CD4-positive, CD25-positive, alpha-beta regulatory T cell (primary cell): ENCODE results near the gene CALR. TPM values are rescaled to one million over a fixed set of nuclear protein-coding genes. Genes with fewer than 3 reads are reported as not detected.

Source experiments
- ATAC-seq, 2 donors: fragments of 150-1000 bp; cut with Tn5 transposase; one replicate each; pipeline ENCODE4 v1.10.0; 2021; ENCODE audit warnings: low read depth in 2 of 2, moderate number of reproducible peaks in 2 of 2, moderate library complexity in 1 of 2
- DNase-seq, 3 donors: peaks; one replicate each; pipeline versions ENCODE4 v3.0.0 to v3.0.0-alpha.2; 2012 to 2022; ENCODE audit warnings: mixed read lengths in 1 of 3
- H3K27ac ChIP-seq: one replicate; pipeline ENCODE4 v1.7.0; 2013; ENCODE audit warnings: mild to moderate bottlenecking, low read length; ENCODE audit not compliant: insufficient read depth, poor library complexity, severe bottlenecking
- H3K27me3 ChIP-seq: one replicate; pipeline ENCODE4 v1.7.0; 2013; ENCODE audit warnings: low read length; ENCODE audit not compliant: control insufficient read depth, insufficient read depth
- H3K36me3 ChIP-seq: one replicate; pipeline ENCODE4 v1.7.0; 2013; ENCODE audit warnings: mild to moderate bottlenecking, low read length, moderate library complexity; ENCODE audit not compliant: control insufficient read depth, insufficient read depth
- H3K4me1 ChIP-seq: 2 replicates; pipeline ENCODE4 v1.7.0; 2013; ENCODE audit warnings: mild to moderate bottlenecking, low read length; ENCODE audit not compliant: insufficient read depth, control insufficient read depth, poor library complexity, severe bottlenecking
- H3K4me3 ChIP-seq: one replicate; pipeline ENCODE4 v1.7.0; 2013; ENCODE audit warnings: low read depth, mild to moderate bottlenecking, low read length, moderate library complexity
- H3K9me3 ChIP-seq, 2 experiments: 1 replicate in 1 of 2; 2 replicates in 1 of 2; pipeline ENCODE4 v1.7.0; 2013; ENCODE audit warnings: low read length in 2 of 2, mild to moderate bottlenecking in 1 of 2, moderate library complexity in 1 of 2; ENCODE audit not compliant: control insufficient read depth in 2 of 2
- H3K27ac Mint-ChIP-seq, 3 donors: one replicate each; pipeline ENCODE4 v1.8.0; 2020 to 2022; ENCODE audit warnings: mild to moderate bottlenecking in 3 of 3, mixed read lengths in 3 of 3, moderate library complexity in 2 of 3
- H3K27me3 Mint-ChIP-seq: one replicate; pipeline ENCODE4 v1.8.0; 2022; ENCODE audit warnings: mild to moderate bottlenecking, mixed read lengths
- H3K36me3 Mint-ChIP-seq: one replicate; pipeline ENCODE4 v1.8.0; 2020; ENCODE audit warnings: mixed read lengths
- H3K4me1 Mint-ChIP-seq, 4 donors: one replicate each; pipeline ENCODE4 v1.8.0; 2020 to 2022; ENCODE audit warnings: mixed read lengths in 4 of 4, mild to moderate bottlenecking in 1 of 4
- H3K4me3 Mint-ChIP-seq, 4 donors: one replicate each; pipeline ENCODE4 v1.8.0; 2020 to 2022; ENCODE audit warnings: mild to moderate bottlenecking in 4 of 4, mixed read lengths in 4 of 4, moderate library complexity in 3 of 4
- H3K9me3 Mint-ChIP-seq, 7 donors: one replicate each; pipeline ENCODE4 v1.8.0; 2020 to 2022; ENCODE audit warnings: mixed read lengths in 7 of 7, mild to moderate bottlenecking in 3 of 7, moderate library complexity in 2 of 7
- polyA plus RNA-seq, 4 donors: library from polyadenylated mRNA; unstranded; fragments of 300-500 nt; fragmentation: Illumina TruSeq; gene quantifications; one replicate each; pipeline ENCODE4 v1.2.3, GENCODE V29; 2021
- total RNA-seq: library from RNA; stranded (reverse); gene quantifications from one replicate; pipeline ENCODE4 v1.2.3, GENCODE V29; 2022

The CALR gene
- total and polyA plus RNA-seq, 5 donors from 2014 or later, result 113 to 484 (median 152) TPM

- no peak for DNase-seq
- Histone ChIP-seq H3K27ac (no peak overlapping the region), H3K9me3 (no peaks in the 10 kb centered on the region), H3K4me3 (no peak overlapping the region), H3K4me1 (peaks cover 12% of the 10 kb centered on the region), H3K27me3 (no peaks in the 10 kb centered on the region), H3K36me3 (no peaks in the 10 kb centered on the region)
- no peak overlapping the region for H3K4me3 Mint-ChIP-seq
- H3K4me1 Mint-ChIP-seq, result peaks cover 0 to 4% (median 0%) of the 10 kb centered on the region in 4 donors
- no peaks in the 10 kb centered on the region for H3K9me3 Mint-ChIP-seq
- H3K27me3 Mint-ChIP-seq, result peaks cover 9% of the 10 kb centered on the region
- H3K36me3 Mint-ChIP-seq, result no peaks in the 10 kb centered on the region
- no peak overlapping the region for H3K27ac Mint-ChIP-seq
- ATAC-seq, result no peak
These were observed 49.4 kb downstream of the CALR start for GRCh38 chr19:12987781-12988180.

DNA sequence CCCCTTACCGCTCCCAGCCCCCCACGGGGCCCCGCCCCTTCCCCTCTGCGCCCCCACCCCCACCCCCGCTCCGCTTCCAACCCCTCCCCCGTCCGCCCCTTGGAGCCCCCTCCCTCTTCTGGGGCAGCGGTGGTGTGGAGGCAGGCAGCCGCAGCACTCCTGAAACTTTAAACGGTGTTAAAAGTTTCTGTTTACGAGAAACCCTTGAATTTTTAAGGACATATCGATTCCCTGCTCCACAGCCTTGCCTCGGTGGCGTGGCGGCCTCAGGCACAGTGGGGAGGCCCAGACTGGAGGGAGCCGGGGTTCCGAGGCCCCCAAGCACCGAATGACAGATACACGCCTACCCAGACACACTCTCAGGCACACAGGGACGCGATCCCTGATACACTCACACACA lies 52.0 kb downstream of the CALR start:
- no peaks in the 10 kb centered on the region for H3K9me3 ChIP-seq
- H3K27ac Mint-ChIP-seq, result no peak overlapping the region
- no peak overlapping the region for H3K4me3 ChIP-seq
- ATAC-seq, result no peak
- DNase-seq, result no peak
- peaks cover 0 to 3% (median 0%) of the 10 kb centered on the region in 7 donors for H3K9me3 Mint-ChIP-seq
- no peaks in the 10 kb centered on the region for H3K36me3 ChIP-seq
- H3K4me3 Mint-ChIP-seq, result no peak overlapping the region
- H3K36me3 Mint-ChIP-seq, result no peaks in the 10 kb centered on the region
- H3K4me1 Mint-ChIP-seq, result peaks cover 0 to 10% (median 3%) of the 10 kb centered on the region in 4 donors
- H3K27me3 Mint-ChIP-seq, result peaks cover 20% of the 10 kb centered on the region
- no peak overlapping the region for H3K27ac ChIP-seq
- peaks cover 3% of the 10 kb centered on the region for H3K27me3 ChIP-seq
- no peaks in the 10 kb centered on the region for H3K4me1 ChIP-seq

DNA sequence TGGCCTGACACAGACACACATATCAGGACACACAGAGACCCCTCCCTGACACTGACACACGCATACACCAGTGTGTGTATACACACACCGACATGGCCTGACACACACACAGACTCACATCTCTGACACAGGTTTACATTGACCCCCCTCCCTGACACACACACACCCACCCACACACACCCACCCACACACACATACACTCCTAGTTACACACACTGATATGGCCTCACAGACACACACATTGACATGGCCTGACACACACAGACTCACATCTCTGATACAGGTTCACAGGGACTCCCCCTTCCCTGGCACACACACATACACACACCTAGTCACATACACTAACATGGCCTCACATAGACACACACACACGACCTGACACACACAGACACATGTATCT lies 52.4 kb downstream of the CALR start:
- Histone ChIP-seq H3K4me3 (no peak overlapping the region), H3K27me3 (peaks cover 3% of the 10 kb centered on the region), H3K27ac (no peak overlapping the region), H3K36me3 (no peaks in the 10 kb centered on the region), H3K4me1 (no peaks in the 10 kb centered on the region), H3K9me3 (no peaks in the 10 kb centered on the region)
- Mint-ChIP-seq H3K9me3 (peaks cover 0 to 3% (median 0%) of the 10 kb centered on the region in 7 donors), H3K36me3 (no peaks in the 10 kb centered on the region), H3K4me3 (no peak overlapping the region), H3K27ac (peak overlapping the region in 1 of 3 donors; percentile 3), H3K27me3 (peaks cover 20% of the 10 kb centered on the region), H3K4me1 (peaks cover 0 to 10% (median 3%) of the 10 kb centered on the region in 4 donors)
- ATAC-seq (no peak), DNase-seq (no peak)

DNA sequence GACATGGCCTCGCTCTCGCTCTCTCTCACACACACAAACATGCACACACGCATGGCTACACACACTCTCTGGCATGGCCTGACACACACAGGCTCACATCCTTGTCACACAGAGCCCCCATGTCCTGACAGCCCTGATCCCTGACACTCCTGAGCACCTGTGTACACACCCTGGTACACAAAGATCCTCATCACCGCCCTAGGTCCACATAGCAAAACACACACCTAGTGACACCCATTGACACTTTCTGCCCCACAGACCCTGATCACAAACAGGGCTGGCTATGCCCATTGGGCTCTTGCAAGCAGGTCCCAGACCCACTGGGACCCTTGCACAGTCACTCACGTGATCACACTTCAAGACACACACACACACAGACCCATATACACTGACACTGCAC lies 52.9 kb downstream of the CALR start:
- Mint-ChIP-seq H3K27me3 (peaks cover 20% of the 10 kb centered on the region), H3K27ac (peak overlapping the region in 1 of 3 donors; percentile 3), H3K4me1 (peaks cover 0 to 12% (median 3%) of the 10 kb centered on the region in 4 donors), H3K36me3 (no peaks in the 10 kb centered on the region), H3K4me3 (no peak overlapping the region), H3K9me3 (peaks cover 0 to 3% (median 0%) of the 10 kb centered on the region in 7 donors)
- Histone ChIP-seq H3K4me3 (no peak overlapping the region), H3K9me3 (no peaks in the 10 kb centered on the region), H3K36me3 (no peaks in the 10 kb centered on the region), H3K27ac (no peak overlapping the region), H3K27me3 (peaks cover 3% of the 10 kb centered on the region), H3K4me1 (peaks cover 4% of the 10 kb centered on the region)
- no peak for DNase-seq
- ATAC-seq, result no peak

DNA sequence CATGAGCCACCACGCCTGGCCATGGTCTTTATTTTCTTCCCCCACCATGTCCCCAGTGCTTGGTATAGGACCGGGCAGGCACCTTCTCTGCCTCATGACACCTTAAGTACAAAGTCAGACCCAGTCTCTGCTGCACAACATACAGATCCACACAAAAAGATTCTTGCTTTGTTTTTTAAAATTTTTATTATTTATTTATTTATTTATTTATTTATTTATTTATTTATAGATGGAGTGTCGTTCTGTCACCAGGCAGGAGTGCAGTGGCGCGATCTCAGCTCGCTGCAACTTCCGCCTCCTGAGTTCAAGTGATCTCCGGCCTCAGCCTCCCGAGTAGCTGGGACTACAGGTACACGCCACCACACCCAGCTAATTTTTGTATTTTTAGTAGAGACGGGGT lies 54.3 kb downstream of the CALR start:
- ATAC-seq (no peak), DNase-seq (no peak)
- Histone ChIP-seq H3K4me3 (no peak overlapping the region), H3K27ac (no peak overlapping the region), H3K27me3 (peaks cover 3% of the 10 kb centered on the region), H3K36me3 (no peaks in the 10 kb centered on the region), H3K4me1 (peaks cover 6% of the 10 kb centered on the region), H3K9me3 (no peaks in the 10 kb centered on the region)
- peaks cover 0 to 3% (median 0%) of the 10 kb centered on the region in 7 donors for H3K9me3 Mint-ChIP-seq
- no peaks in the 10 kb centered on the region for H3K36me3 Mint-ChIP-seq
- peaks cover 17% of the 10 kb centered on the region for H3K27me3 Mint-ChIP-seq
- H3K4me3 Mint-ChIP-seq, result no peak overlapping the region
- no peak overlapping the region for H3K27ac Mint-ChIP-seq
- H3K4me1 Mint-ChIP-seq, result peaks cover 0 to 17% (median 6%) of the 10 kb centered on the region in 4 donors

DNA sequence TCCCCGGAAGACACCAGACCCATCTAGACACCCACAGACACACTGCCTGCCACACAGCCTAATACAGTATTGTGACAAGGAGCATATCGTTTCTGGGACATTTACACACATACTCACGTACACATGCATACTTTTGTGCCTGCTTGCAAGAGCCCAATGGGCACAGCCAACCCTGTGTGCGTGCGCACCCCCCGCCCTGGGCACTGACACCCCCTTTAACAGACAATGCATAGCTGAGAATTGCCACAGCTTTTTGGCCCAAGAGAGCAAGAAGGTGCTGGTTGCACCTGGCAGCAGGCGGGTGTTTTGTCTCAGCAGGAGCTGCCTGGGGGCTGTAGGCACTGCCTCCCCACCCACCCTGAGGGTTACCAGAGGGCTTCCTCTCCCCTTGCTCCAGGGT lies 55.2 kb downstream of the CALR start:
- H3K27ac ChIP-seq, result no peak overlapping the region
- Mint-ChIP-seq H3K27ac (peak overlapping the region in 1 of 3 donors; percentile 35), H3K4me1 (peaks cover 0 to 17% (median 6%) of the 10 kb centered on the region in 4 donors), H3K36me3 (peaks cover under 1% of the 10 kb centered on the region), H3K4me3 (peak overlapping the region; percentile 59 to 97 (median 74)), H3K9me3 (peaks cover 0 to 3% (median 0%) of the 10 kb centered on the region in 7 donors), H3K27me3 (peaks cover 22% of the 10 kb centered on the region)
- no peak overlapping the region for H3K4me3 ChIP-seq
- ATAC-seq (no peak), DNase-seq (no peak)
- H3K27me3 ChIP-seq, result peaks cover 3% of the 10 kb centered on the region
- H3K36me3 ChIP-seq, result no peaks in the 10 kb centered on the region
- H3K9me3 ChIP-seq, result no peaks in the 10 kb centered on the region
- H3K4me1 ChIP-seq, result peaks cover 6% of the 10 kb centered on the region

Other genes with a start within 250 kb of the CALR start
- gene FBXW9, start 242.0 kb upstream of the CALR start, total RNA-seq, result 1.7 TPM
- gene FBXW9, start 242.0 kb upstream of the CALR start, polyA plus RNA-seq, result 1 to 10 TPM; 5.0 to 8.1 (median 6.6) TPM
- 42.9 TPM for gene TNPO2, start 214.7 kb upstream of the CALR start, total RNA-seq
- gene TNPO2, start 214.7 kb upstream of the CALR start, polyA plus RNA-seq, result 1 to 10 TPM; 1.7 to 3.1 (median 2.0) TPM
- 197 TPM for gene TRIR, start 203.9 kb upstream of the CALR start, total RNA-seq
- gene TRIR, start 203.9 kb upstream of the CALR start, polyA plus RNA-seq, result 100 to 1,000 TPM; 238 to 323 (median 261) TPM
- 37.9 TPM for gene GET3, start 201.1 kb upstream of the CALR start, total RNA-seq
- 10 to 100 TPM; 68.0 to 91.2 (median 81.9) TPM for gene GET3, start 201.1 kb upstream of the CALR start, polyA plus RNA-seq
- gene BEST2, start 186.8 kb upstream of the CALR start, total RNA-seq, result not detected
- gene BEST2, start 186.8 kb upstream of the CALR start, polyA plus RNA-seq, result not detected
- gene HOOK2, start 163.1 kb upstream of the CALR start, total RNA-seq, result 16.9 TPM
- 1 to 10 TPM in 3 of 4 donors, under 1 TPM in 1; 0.24 to 1.9 (median 1.6) TPM for gene HOOK2, start 163.1 kb upstream of the CALR start, polyA plus RNA-seq
- 2,802 TPM for gene JUNB, start 147.1 kb upstream of the CALR start, total RNA-seq
- gene JUNB, start 147.1 kb upstream of the CALR start, polyA plus RNA-seq, result 100 to 1,000 TPM; 582 to 986 (median 765) TPM
- 74.0 TPM for gene PRDX2, start 136.8 kb upstream of the CALR start, total RNA-seq
- 100 to 1,000 TPM; 326 to 380 (median 341) TPM for gene PRDX2, start 136.8 kb upstream of the CALR start, polyA plus RNA-seq
- gene THSD8, start 136.5 kb upstream of the CALR start, total RNA-seq, result 2.8 TPM
- 10 to 100 TPM in 1 of 4 donors, 1 to 10 TPM in 1, under 1 TPM in 1, not detected in 1; 0.66 to 13.9 (median 4.8) TPM for gene THSD8, start 136.5 kb upstream of the CALR start, polyA plus RNA-seq
- gene RNASEH2A, start 132.0 kb upstream of the CALR start, total RNA-seq, result 4.7 TPM
- 10 to 100 TPM; 18.7 to 27.5 (median 23.4) TPM for gene RNASEH2A, start 132.0 kb upstream of the CALR start, polyA plus RNA-seq
- gene RTBDN, start 104.0 kb upstream of the CALR start, total RNA-seq, result not detected
- gene RTBDN, start 104.0 kb upstream of the CALR start, polyA plus RNA-seq, result not detected
- gene MAST1, start 100.1 kb upstream of the CALR start, total RNA-seq, result 0.94 TPM
- 1 to 10 TPM in 1 of 4 donors, under 1 TPM in 2, not detected in 1; 0.05 to 1.8 (median 0.52) TPM for gene MAST1, start 100.1 kb upstream of the CALR start, polyA plus RNA-seq
- 20.2 TPM for gene DNASE2, start 57.2 kb upstream of the CALR start, total RNA-seq
- 10 to 100 TPM; 54.4 to 72.1 (median 63.6) TPM for gene DNASE2, start 57.2 kb upstream of the CALR start, polyA plus RNA-seq
- not detected for gene KLF1, start 51.4 kb upstream of the CALR start, total RNA-seq
- gene KLF1, start 51.4 kb upstream of the CALR start, polyA plus RNA-seq, result under 1 TPM in 1 of 4 donors, not detected in 3; 0.23 TPM
- 40.0 TPM for gene GCDH, start 47.4 kb upstream of the CALR start, total RNA-seq
- 10 to 100 TPM; 15.1 to 17.6 (median 16.1) TPM for gene GCDH, start 47.4 kb upstream of the CALR start, polyA plus RNA-seq
- gene SYCE2, start 19.3 kb upstream of the CALR start, total RNA-seq, result 0.54 TPM
- under 1 TPM in 1 of 4 donors, not detected in 3; 0.14 TPM for gene SYCE2, start 19.3 kb upstream of the CALR start, polyA plus RNA-seq
- gene FARSA, start 4.9 kb upstream of the CALR start, total RNA-seq, result 28.9 TPM
- 10 to 100 TPM; 52.2 to 74.0 (median 62.6) TPM for gene FARSA, start 4.9 kb upstream of the CALR start, polyA plus RNA-seq
- gene RAD23A, start 7.3 kb downstream of the CALR start, total RNA-seq, result 80.9 TPM
- gene RAD23A, start 7.3 kb downstream of the CALR start, polyA plus RNA-seq, result 10 to 100 TPM; 73.8 to 85.0 (median 78.1) TPM
- gene GADD45GIP1, start 18.6 kb downstream of the CALR start, total RNA-seq, result 7.4 TPM
- gene GADD45GIP1, start 18.6 kb downstream of the CALR start, polyA plus RNA-seq, result 10 to 100 TPM; 57.2 to 71.9 (median 66.6) TPM
- gene DAND5, start 31.0 kb downstream of the CALR start, total RNA-seq, result not detected
- gene DAND5, start 31.0 kb downstream of the CALR start, polyA plus RNA-seq, result not detected
- gene NFIX, start 56.9 kb downstream of the CALR start, total RNA-seq, result 1.2 TPM
- gene NFIX, start 56.9 kb downstream of the CALR start, polyA plus RNA-seq, result under 1 TPM in 1 of 4 donors, not detected in 3; 0.15 TPM
- 8.7 TPM for gene LYL1, start 164.2 kb downstream of the CALR start, total RNA-seq
- gene LYL1, start 164.2 kb downstream of the CALR start, polyA plus RNA-seq, result 10 to 100 TPM in 1 of 4 donors, 1 to 10 TPM in 3; 6.5 to 14.2 (median 7.5) TPM
- 57.6 TPM for gene TRMT1, start 178.1 kb downstream of the CALR start, total RNA-seq
- 10 to 100 TPM; 16.0 to 22.3 (median 19.9) TPM for gene TRMT1, start 178.1 kb downstream of the CALR start, polyA plus RNA-seq
- gene NACC1, start 179.7 kb downstream of the CALR start, total RNA-seq, result 25.4 TPM
- 1 to 10 TPM in 2 of 4 donors, under 1 TPM in 2; 0.71 to 2.5 (median 1.2) TPM for gene NACC1, start 179.7 kb downstream of the CALR start, polyA plus RNA-seq
- 56.5 TPM for gene STX10, start 211.8 kb downstream of the CALR start, total RNA-seq
- gene STX10, start 211.8 kb downstream of the CALR start, polyA plus RNA-seq, result 10 to 100 TPM; 52.4 to 68.2 (median 58.9) TPM
- gene IER2, start 211.8 kb downstream of the CALR start, total RNA-seq, result 478 TPM
- 100 to 1,000 TPM; 144 to 234 (median 197) TPM for gene IER2, start 211.8 kb downstream of the CALR start, polyA plus RNA-seq